Erythroblast (primary cell): ENCODE data around the gene MMEL1.

ENCODE experiments used
- GATA1 ChIP-seq: IDR thresholded peaks from 2 replicates; pipeline ENCODE4 v1.6.1; 2011; ENCODE audit warnings: low read depth, mild to moderate bottlenecking, control low read depth, low read length, moderate library complexity
- POLR2A ChIP-seq: IDR thresholded peaks from 2 replicates; pipeline ENCODE4 v1.6.1; 2011; ENCODE audit warnings: mild to moderate bottlenecking, low read length

DNA sequence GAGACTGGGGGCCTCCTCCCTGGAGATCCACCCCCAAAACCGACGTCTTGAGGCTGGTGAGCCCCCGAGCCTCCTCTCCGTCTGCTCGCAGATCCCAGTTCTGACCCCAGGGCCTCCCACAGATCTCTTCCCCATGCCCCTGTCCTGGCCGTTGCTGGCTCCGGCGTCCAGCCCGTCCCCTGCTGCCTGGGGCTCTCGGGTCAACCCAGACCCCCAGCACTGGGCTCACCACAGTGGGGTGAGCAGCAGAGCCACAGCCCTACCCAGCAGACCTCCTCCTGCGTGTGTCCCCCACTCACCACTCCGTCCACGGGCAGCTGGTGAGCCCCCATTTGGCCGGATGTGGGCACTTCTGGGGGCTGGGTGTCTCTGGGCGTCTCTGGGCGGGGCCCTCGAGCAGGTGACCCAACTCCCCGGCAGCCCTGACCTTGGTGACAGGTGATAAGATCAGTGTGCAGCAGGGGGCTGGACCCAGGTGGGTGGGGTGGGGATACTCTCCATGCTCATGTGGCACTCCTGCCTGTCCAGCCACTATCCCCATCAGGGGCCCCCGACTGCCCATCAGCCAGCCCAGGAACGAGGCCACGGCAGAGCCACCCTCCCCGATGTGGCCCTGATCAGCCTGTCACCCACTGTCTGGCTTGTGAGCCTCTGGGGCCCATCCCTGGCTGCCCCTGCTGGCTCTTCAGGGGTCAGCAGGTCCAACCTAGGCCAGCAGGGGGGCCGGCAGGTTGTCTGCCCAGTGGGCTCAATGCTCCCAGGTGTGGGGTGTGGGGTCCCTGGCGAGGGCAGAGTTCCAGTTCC lies 75.9 kb downstream of the MMEL1 start:
- TF ChIP-seq POLR2A (no peak), GATA1 (no peak)
